H1 (cell line): ENCODE results near the gene OR6C6. TPM values are rescaled to one million over a fixed set of nuclear protein-coding genes. Genes with fewer than 3 reads are reported as not detected.

Experiments
- polyA plus RNA-seq, 7 experiments: library from polyadenylated mRNA; depleted of rRNA in 3 of 7; stranded (reverse) in 5 of 7; unstranded in 2 of 7; fragments of >200 nt in 5 of 7; fragments of 200-250 nt in 2 of 7; gene quantifications; 1 replicate in 5 of 7; 2 replicates in 1 of 7; 4 replicates in 1 of 7; pipeline versions ENCODE4 v1.2.1 to v1.2.3, GENCODE V29; 2011 to 2013; ENCODE audit warnings: missing spikeins in 2 of 7, mixed read lengths in 2 of 7
- total RNA-seq: library from RNA; stranded (reverse); fragmentation: NEBNext Ultra II Directional; extraction: Animal tissue kit (Norgen Biotek cat#: 25700); gene quantifications from 2 replicates; pipeline ENCODE4 v1.2.1, GENCODE V29; 2021

Gene OR6C6
- total and polyA plus RNA-seq, 2 of the 8 experiments (the other 6 are each of a cell fraction or from before 2014, with no cell fraction given) = not detected

Other genes with a start within 250 kb of the OR6C6 start
- gene OR9K2, start 170.2 kb downstream of the OR6C6 start, total RNA-seq = not detected in 2 replicates
- gene OR9K2, start 170.2 kb downstream of the OR6C6 start, polyA plus RNA-seq (2011; rRNA removed) = not detected in 2 replicates
- gene OR10A7, start 75.5 kb downstream of the OR6C6 start, total RNA-seq = not detected in 2 replicates
- not detected in 2 replicates for gene OR10A7, start 75.5 kb downstream of the OR6C6 start, polyA plus RNA-seq (2011; rRNA removed)
- gene OR6C74, start 52.0 kb downstream of the OR6C6 start, total RNA-seq = not detected in 2 replicates
- gene OR6C74, start 52.0 kb downstream of the OR6C6 start, polyA plus RNA-seq (2011; rRNA removed) = not detected in 2 replicates
- gene OR6C1, start 17.8 kb upstream of the OR6C6 start, total RNA-seq = not detected in 2 replicates
- gene OR6C1, start 17.8 kb upstream of the OR6C6 start, polyA plus RNA-seq (2011; rRNA removed) = not detected in 2 replicates
- not detected in 2 replicates for gene OR6C3, start 34.2 kb upstream of the OR6C6 start, total RNA-seq
- not detected in 2 replicates for gene OR6C3, start 34.2 kb upstream of the OR6C6 start, polyA plus RNA-seq (2011; rRNA removed)
- gene OR6C75, start 66.4 kb upstream of the OR6C6 start, total RNA-seq = not detected in 2 replicates
- gene OR6C75, start 66.4 kb upstream of the OR6C6 start, polyA plus RNA-seq (2011; rRNA removed) = not detected in 2 replicates
- not detected in 2 replicates for gene OR6C65, start 104.0 kb upstream of the OR6C6 start, total RNA-seq
- gene OR6C65, start 104.0 kb upstream of the OR6C6 start, polyA plus RNA-seq (2011; rRNA removed) = not detected in 2 replicates
- not detected in 2 replicates for gene OR6C76, start 129.7 kb upstream of the OR6C6 start, total RNA-seq
- gene OR6C76, start 129.7 kb upstream of the OR6C6 start, polyA plus RNA-seq (2011; rRNA removed) = not detected in 2 replicates
- not detected in 2 replicates for gene OR6C2, start 147.5 kb upstream of the OR6C6 start, total RNA-seq
- not detected in 2 replicates for gene OR6C2, start 147.5 kb upstream of the OR6C6 start, polyA plus RNA-seq (2011; rRNA removed)
- not detected in 2 replicates for gene OR6C70, start 173.6 kb upstream of the OR6C6 start, total RNA-seq
- gene OR6C70, start 173.6 kb upstream of the OR6C6 start, polyA plus RNA-seq (2011; rRNA removed) = not detected in 2 replicates
- not detected in 2 replicates for gene OR6C68, start 195.8 kb upstream of the OR6C6 start, total RNA-seq
- gene OR6C68, start 195.8 kb upstream of the OR6C6 start, polyA plus RNA-seq (2011; rRNA removed) = not detected in 2 replicates